GM23338 (cell line): ENCODE data around the gene CYP27A1. TPM values are rescaled to one million over a fixed set of nuclear protein-coding genes. Genes with fewer than 3 reads are reported as not detected.

Experiments
- ATAC-seq: fragments of 200-7000 bp; cut with Tn5 transposase; 3 replicates; pipeline ENCODE4 v1.9.1; 2020
- DNase-seq: peaks from one replicate; pipeline ENCODE4 v3.0.0-alpha.2; 2015; ENCODE audit warnings: low spot score
- H2AFZ ChIP-seq: fragments of 200-600 bp; sonication (generic); 2 replicates; pipeline ENCODE4 v1.8.0; 2016; ENCODE audit warnings: antibody characterized with exemption, mild to moderate bottlenecking, moderate library complexity
- H3F3A ChIP-seq: fragments of 200-600 bp; sonication (generic); replicated peaks from 2 replicates; pipeline ENCODE4 v1.8.0; 2017; ENCODE audit warnings: antibody characterized with exemption, mixed run types, low read depth
- H3K27ac ChIP-seq: fragments of 200-600 bp; sonication (generic); 2 replicates; pipeline ENCODE4 v1.6.1; 2016; ENCODE audit warnings: low read depth
- H3K27me3 ChIP-seq: fragments of 200-600 bp; sonication (generic); 2 replicates; pipeline ENCODE4 v1.8.0; 2016; ENCODE audit warnings: mild to moderate bottlenecking, mixed run types, moderate library complexity; ENCODE audit not compliant: insufficient read depth
- H3K36me3 ChIP-seq: fragments of 200-600 bp; sonication (generic); 2 replicates; pipeline ENCODE4 v1.8.0; 2016; ENCODE audit warnings: mild to moderate bottlenecking; ENCODE audit not compliant: insufficient read depth
- H3K4me1 ChIP-seq: fragments of 200-600 bp; sonication (generic); 2 replicates; pipeline ENCODE4 v1.8.0; 2016; ENCODE audit warnings: mild to moderate bottlenecking, moderate library complexity; ENCODE audit not compliant: insufficient read depth
- H3K4me2 ChIP-seq: fragments of 200-600 bp; sonication (generic); 2 replicates; pipeline ENCODE4 v1.7.1; 2017; ENCODE audit warnings: mixed run types
- H3K4me3 ChIP-seq: fragments of 200-600 bp; sonication (generic); 2 replicates; pipeline ENCODE4 v1.6.1; 2016; ENCODE audit warnings: mixed run types
- H3K79me2 ChIP-seq: fragments of 200-600 bp; sonication (generic); replicated peaks from 2 replicates; pipeline ENCODE4 v1.8.0; 2017; ENCODE audit warnings: mild to moderate bottlenecking; ENCODE audit not compliant: insufficient read depth
- H3K9me2 ChIP-seq: fragments of 200-600 bp; sonication (generic); 2 replicates; pipeline ENCODE4 v1.8.0; 2017; ENCODE audit not compliant: insufficient read depth
- H4K20me1 ChIP-seq: fragments of 200-600 bp; sonication (generic); replicated peaks from 2 replicates; pipeline ENCODE4 v1.8.0; 2017; ENCODE audit warnings: mild to moderate bottlenecking; ENCODE audit not compliant: insufficient read depth
- H3K27ac Mint-ChIP-seq: 2 replicates; pipeline ENCODE4 v1.8.0; 2020; ENCODE audit warnings: inconsistent platforms, mild to moderate bottlenecking, moderate library complexity, mixed read lengths
- H3K27me3 Mint-ChIP-seq: 3 replicates; pipeline ENCODE4 v1.8.0; 2022; ENCODE audit warnings: low read depth, mild to moderate bottlenecking, moderate library complexity, mixed read lengths, inconsistent platforms; ENCODE audit not compliant: insufficient read depth, poor library complexity
- H3K36me3 Mint-ChIP-seq: 3 replicates; pipeline ENCODE4 v1.8.0; 2021; ENCODE audit warnings: low read depth, mild to moderate bottlenecking, inconsistent platforms, moderate library complexity, mixed read lengths
- H3K4me1 Mint-ChIP-seq: 3 replicates; pipeline ENCODE4 v1.8.0; 2020; ENCODE audit warnings: mild to moderate bottlenecking, inconsistent platforms, mixed read lengths
- H3K4me3 Mint-ChIP-seq: 3 replicates; pipeline ENCODE4 v1.8.0; 2021; ENCODE audit warnings: moderate library complexity, mild to moderate bottlenecking, inconsistent platforms, mixed read lengths
- H3K9me3 Mint-ChIP-seq: 3 replicates; pipeline ENCODE4 v1.8.0; 2020; ENCODE audit warnings: moderate library complexity, mild to moderate bottlenecking, inconsistent platforms, mixed read lengths
- CREB1 ChIP-seq: fragments of 250-450 bp; sonication (Bioruptor Pico); IDR thresholded peaks from 2 replicates; pipeline ENCODE4 v1.5.0; 2020; ENCODE audit warnings: low read depth, mild to moderate bottlenecking, moderate library complexity
- EZH2 ChIP-seq: fragments of 200-600 bp; sonication (generic); IDR thresholded peaks from one replicate; pipeline ENCODE4 v1.8.0; 2017; ENCODE audit warnings: antibody characterized with exemption, mild to moderate bottlenecking, low read depth; ENCODE audit not compliant: unreplicated experiment
- EZH2phosphoT487 ChIP-seq: fragments of 200-600 bp; sonication (generic); IDR thresholded peaks from one replicate; pipeline ENCODE4 v1.8.1; 2018; ENCODE audit warnings: antibody characterized with exemption; ENCODE audit not compliant: unreplicated experiment
- JUNB ChIP-seq: IDR thresholded peaks from one replicate; pipeline ENCODE4 v1.6.1; 2016; ENCODE audit warnings: antibody characterized with exemption; ENCODE audit not compliant: unreplicated experiment
- NANOG ChIP-seq: IDR thresholded peaks from 2 replicates; pipeline ENCODE4 v1.6.1; 2016; ENCODE audit warnings: antibody characterized with exemption, borderline replicate concordance
- STAT1 ChIP-seq: IDR thresholded peaks from one replicate; pipeline ENCODE4 v1.6.1; 2016; ENCODE audit warnings: antibody characterized with exemption; ENCODE audit not compliant: unreplicated experiment
- ZNF114 ChIP-seq: fragments of 250-450 bp; sonication (Bioruptor Pico); IDR thresholded peaks from 2 replicates; pipeline ENCODE4 v1.5.0; 2020; ENCODE audit warnings: mild to moderate bottlenecking, moderate library complexity
- ZNF331 ChIP-seq: fragments of 250-450 bp; sonication (Bioruptor Pico); IDR thresholded peaks from 2 replicates; pipeline ENCODE4 v1.5.0; 2020; ENCODE audit warnings: low read depth, mild to moderate bottlenecking, moderate library complexity
- polyA plus RNA-seq: library from polyadenylated mRNA; unstranded; fragments of >200 nt; fragmentation: Nextera tagmentation; extraction: Ambion mirVana; gene quantifications from 2 replicates; pipeline ENCODE4 v1.2.1, GENCODE V29; 2016
- total RNA-seq: library from RNA; depleted of rRNA; stranded (reverse); fragments of >200 nt; shearing (Covaris generic); gene quantifications from 2 replicates; pipeline ENCODE4 v1.2.3, GENCODE V29; 2014
- TF ChIP-seq, protein P1 (sequence below), 2 experiments: fragments of 200-600 bp in 1 of 2; sonication (generic) in 1 of 2; conservative IDR thresholded peaks; 2 replicates each; pipeline versions ENCODE4 v1.5.1 to v1.6.1; 2016 to 2017; ENCODE audit warnings: antibody characterized with exemption in 2 of 2, low read depth in 2 of 2, mild to moderate bottlenecking in 2 of 2, moderate library complexity in 1 of 2
- TF ChIP-seq, protein P2 (sequence below): fragments of 250-450 bp; sonication (Bioruptor Pico); IDR thresholded peaks from 2 replicates; pipeline ENCODE4 v1.5.0; 2020; ENCODE audit warnings: mild to moderate bottlenecking, moderate library complexity
- TF ChIP-seq, protein P3 (sequence below): IDR thresholded peaks from one replicate; pipeline ENCODE4 v1.6.1; 2018; ENCODE audit warnings: antibody characterized with exemption; ENCODE audit not compliant: unreplicated experiment
- TF ChIP-seq, protein P4 (sequence below): IDR thresholded peaks from 2 replicates; pipeline ENCODE4 v1.6.1; 2016; ENCODE audit warnings: antibody characterized with exemption

Gene CYP27A1
- total and polyA plus RNA-seq, 2 experiments from 2014 or later = 2.2 to 6.9 TPM

DNA sequence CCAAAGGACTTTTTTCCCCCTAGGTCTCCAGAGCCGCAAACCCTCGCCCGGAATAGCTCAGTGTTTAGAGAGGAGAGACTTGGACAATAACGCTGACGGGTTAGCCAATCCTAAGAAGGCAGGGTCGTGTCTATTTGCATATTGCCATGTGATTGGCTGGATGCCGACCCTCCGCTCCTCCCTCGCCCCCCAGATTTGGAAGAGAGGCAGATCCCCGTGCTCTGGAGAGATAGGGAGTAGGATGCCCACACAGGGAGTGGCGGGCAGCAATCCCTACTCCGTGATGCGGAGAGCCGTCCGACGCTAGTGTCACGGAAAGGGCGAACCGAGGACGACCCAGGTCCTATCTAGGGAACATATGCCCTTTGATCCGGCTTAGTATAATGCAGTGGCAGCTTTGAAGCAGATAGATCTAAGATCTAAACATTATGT, 79.0 kb downstream of the CYP27A1 start:
- DNase-seq (peak; percentile 97), ATAC-seq (peak; percentile 87)
- Mint-ChIP-seq H3K36me3 (no peaks in the 10 kb centered on the region), H3K4me3 (peak overlapping the region; percentile 60), H3K27me3 (peaks cover 93% of the 10 kb centered on the region), H3K4me1 (peaks cover 43% of the 10 kb centered on the region), H3K27ac (no peak overlapping the region), H3K9me3 (no peaks in the 10 kb centered on the region; the same call in 2 of the 3 replicates)
- Histone ChIP-seq H3K27me3 (peaks cover 96% of the 10 kb centered on the region), H3F3A (0 out of 2 replicates have a peak, but pooled peaks cover 17% of the 10 kb centered on the region), H2AFZ (no peak overlapping the region), H3K79me2 (no peaks in the 10 kb centered on the region), H4K20me1 (peaks cover 7% of the 10 kb centered on the region), H3K4me3 (no peak overlapping the region; the same call in 1 of the 2 replicates), H3K27ac (no peak overlapping the region), H3K36me3 (no peaks in the 10 kb centered on the region; the same call in 1 of the 2 replicates), H3K9me2 (no peaks in the 10 kb centered on the region), H3K4me1 (peaks cover 35% of the 10 kb centered on the region), H3K4me2 (peak overlapping the region; percentile 28)
- TF ChIP-seq, protein P1, sequence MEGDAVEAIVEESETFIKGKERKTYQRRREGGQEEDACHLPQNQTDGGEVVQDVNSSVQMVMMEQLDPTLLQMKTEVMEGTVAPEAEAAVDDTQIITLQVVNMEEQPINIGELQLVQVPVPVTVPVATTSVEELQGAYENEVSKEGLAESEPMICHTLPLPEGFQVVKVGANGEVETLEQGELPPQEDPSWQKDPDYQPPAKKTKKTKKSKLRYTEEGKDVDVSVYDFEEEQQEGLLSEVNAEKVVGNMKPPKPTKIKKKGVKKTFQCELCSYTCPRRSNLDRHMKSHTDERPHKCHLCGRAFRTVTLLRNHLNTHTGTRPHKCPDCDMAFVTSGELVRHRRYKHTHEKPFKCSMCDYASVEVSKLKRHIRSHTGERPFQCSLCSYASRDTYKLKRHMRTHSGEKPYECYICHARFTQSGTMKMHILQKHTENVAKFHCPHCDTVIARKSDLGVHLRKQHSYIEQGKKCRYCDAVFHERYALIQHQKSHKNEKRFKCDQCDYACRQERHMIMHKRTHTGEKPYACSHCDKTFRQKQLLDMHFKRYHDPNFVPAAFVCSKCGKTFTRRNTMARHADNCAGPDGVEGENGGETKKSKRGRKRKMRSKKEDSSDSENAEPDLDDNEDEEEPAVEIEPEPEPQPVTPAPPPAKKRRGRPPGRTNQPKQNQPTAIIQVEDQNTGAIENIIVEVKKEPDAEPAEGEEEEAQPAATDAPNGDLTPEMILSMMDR (conservative IDR thresholded peaks at IDR 0.05; ENCODE audit: low read depth in 2 of 2) = no peak
- no peak for TF ChIP-seq EZH2
- TF ChIP-seq, protein P2, sequence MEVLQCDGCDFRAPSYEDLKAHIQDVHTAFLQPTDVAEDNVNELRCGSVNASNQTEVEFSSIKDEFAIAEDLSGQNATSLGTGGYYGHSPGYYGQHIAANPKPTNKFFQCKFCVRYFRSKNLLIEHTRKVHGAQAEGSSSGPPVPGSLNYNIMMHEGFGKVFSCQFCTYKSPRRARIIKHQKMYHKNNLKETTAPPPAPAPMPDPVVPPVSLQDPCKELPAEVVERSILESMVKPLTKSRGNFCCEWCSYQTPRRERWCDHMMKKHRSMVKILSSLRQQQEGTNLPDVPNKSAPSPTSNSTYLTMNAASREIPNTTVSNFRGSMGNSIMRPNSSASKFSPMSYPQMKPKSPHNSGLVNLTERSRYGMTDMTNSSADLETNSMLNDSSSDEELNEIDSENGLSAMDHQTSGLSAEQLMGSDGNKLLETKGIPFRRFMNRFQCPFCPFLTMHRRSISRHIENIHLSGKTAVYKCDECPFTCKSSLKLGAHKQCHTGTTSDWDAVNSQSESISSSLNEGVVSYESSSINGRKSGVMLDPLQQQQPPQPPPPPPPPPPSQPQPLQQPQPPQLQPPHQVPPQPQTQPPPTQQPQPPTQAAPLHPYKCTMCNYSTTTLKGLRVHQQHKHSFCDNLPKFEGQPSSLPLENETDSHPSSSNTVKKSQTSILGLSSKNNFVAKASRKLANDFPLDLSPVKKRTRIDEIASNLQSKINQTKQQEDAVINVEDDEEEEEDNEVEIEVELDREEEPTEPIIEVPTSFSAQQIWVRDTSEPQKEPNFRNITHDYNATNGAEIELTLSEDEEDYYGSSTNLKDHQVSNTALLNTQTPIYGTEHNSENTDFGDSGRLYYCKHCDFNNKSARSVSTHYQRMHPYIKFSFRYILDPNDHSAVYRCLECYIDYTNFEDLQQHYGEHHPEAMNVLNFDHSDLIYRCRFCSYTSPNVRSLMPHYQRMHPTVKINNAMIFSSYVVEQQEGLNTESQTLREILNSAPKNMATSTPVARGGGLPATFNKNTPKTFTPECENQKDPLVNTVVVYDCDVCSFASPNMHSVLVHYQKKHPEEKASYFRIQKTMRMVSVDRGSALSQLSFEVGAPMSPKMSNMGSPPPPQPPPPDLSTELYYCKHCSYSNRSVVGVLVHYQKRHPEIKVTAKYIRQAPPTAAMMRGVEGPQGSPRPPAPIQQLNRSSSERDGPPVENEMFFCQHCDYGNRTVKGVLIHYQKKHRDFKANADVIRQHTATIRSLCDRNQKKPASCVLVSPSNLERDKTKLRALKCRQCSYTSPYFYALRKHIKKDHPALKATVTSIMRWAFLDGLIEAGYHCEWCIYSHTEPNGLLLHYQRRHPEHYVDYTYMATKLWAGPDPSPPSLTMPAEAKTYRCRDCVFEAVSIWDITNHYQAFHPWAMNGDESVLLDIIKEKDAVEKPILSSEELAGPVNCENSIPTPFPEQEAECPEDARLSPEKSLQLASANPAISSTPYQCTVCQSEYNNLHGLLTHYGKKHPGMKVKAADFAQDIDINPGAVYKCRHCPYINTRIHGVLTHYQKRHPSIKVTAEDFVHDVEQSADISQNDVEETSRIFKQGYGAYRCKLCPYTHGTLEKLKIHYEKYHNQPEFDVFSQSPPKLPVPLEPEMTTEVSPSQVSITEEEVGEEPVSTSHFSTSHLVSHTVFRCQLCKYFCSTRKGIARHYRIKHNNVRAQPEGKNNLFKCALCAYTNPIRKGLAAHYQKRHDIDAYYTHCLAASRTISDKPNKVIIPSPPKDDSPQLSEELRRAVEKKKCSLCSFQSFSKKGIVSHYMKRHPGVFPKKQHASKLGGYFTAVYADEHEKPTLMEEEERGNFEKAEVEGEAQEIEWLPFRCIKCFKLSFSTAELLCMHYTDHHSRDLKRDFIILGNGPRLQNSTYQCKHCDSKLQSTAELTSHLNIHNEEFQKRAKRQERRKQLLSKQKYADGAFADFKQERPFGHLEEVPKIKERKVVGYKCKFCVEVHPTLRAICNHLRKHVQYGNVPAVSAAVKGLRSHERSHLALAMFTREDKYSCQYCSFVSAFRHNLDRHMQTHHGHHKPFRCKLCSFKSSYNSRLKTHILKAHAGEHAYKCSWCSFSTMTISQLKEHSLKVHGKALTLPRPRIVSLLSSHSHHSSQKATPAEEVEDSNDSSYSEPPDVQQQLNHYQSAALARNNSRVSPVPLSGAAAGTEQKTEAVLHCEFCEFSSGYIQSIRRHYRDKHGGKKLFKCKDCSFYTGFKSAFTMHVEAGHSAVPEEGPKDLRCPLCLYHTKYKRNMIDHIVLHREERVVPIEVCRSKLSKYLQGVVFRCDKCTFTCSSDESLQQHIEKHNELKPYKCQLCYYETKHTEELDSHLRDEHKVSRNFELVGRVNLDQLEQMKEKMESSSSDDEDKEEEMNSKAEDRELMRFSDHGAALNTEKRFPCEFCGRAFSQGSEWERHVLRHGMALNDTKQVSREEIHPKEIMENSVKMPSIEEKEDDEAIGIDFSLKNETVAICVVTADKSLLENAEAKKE (CRISPR knock-in tag) = no peak
- TF ChIP-seq ZNF114 (CRISPR knock-in tag) = no peak
- TF ChIP-seq JUNB = no peak
- TF ChIP-seq, protein P3, sequence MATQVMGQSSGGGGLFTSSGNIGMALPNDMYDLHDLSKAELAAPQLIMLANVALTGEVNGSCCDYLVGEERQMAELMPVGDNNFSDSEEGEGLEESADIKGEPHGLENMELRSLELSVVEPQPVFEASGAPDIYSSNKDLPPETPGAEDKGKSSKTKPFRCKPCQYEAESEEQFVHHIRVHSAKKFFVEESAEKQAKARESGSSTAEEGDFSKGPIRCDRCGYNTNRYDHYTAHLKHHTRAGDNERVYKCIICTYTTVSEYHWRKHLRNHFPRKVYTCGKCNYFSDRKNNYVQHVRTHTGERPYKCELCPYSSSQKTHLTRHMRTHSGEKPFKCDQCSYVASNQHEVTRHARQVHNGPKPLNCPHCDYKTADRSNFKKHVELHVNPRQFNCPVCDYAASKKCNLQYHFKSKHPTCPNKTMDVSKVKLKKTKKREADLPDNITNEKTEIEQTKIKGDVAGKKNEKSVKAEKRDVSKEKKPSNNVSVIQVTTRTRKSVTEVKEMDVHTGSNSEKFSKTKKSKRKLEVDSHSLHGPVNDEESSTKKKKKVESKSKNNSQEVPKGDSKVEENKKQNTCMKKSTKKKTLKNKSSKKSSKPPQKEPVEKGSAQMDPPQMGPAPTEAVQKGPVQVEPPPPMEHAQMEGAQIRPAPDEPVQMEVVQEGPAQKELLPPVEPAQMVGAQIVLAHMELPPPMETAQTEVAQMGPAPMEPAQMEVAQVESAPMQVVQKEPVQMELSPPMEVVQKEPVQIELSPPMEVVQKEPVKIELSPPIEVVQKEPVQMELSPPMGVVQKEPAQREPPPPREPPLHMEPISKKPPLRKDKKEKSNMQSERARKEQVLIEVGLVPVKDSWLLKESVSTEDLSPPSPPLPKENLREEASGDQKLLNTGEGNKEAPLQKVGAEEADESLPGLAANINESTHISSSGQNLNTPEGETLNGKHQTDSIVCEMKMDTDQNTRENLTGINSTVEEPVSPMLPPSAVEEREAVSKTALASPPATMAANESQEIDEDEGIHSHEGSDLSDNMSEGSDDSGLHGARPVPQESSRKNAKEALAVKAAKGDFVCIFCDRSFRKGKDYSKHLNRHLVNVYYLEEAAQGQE = no peak
- no peak for TF ChIP-seq EZH2phosphoT487
- TF ChIP-seq ZNF331 (CRISPR knock-in tag) = no peak
- TF ChIP-seq, protein P4, sequence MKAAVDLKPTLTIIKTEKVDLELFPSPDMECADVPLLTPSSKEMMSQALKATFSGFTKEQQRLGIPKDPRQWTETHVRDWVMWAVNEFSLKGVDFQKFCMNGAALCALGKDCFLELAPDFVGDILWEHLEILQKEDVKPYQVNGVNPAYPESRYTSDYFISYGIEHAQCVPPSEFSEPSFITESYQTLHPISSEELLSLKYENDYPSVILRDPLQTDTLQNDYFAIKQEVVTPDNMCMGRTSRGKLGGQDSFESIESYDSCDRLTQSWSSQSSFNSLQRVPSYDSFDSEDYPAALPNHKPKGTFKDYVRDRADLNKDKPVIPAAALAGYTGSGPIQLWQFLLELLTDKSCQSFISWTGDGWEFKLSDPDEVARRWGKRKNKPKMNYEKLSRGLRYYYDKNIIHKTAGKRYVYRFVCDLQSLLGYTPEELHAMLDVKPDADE = no peak
- TF ChIP-seq CREB1 (CRISPR knock-in tag) = no peak
- no peak for TF ChIP-seq STAT1
- TF ChIP-seq NANOG = no peak
